HL-60 (cell line): ENCODE data around the gene SH3YL1.

ENCODE experiments used
- DNase-seq, 2 experiments: peaks; one replicate each; pipeline ENCODE4 v3.0.0-alpha.2; 2010 to 2020; ENCODE audit warnings: low read depth in 1 of 2, low spot score in 1 of 2
- H3K27ac ChIP-seq: fragments of 250-450 bp; sonication (Bioruptor Pico); replicated peaks from 2 replicates; pipeline ENCODE4 v1.5.1; 2020; ENCODE audit warnings: mild to moderate bottlenecking, moderate library complexity
- H3K27me3 ChIP-seq: fragments of 250-450 bp; sonication (Bioruptor Pico); 2 replicates; pipeline ENCODE4 v1.5.1; 2021; ENCODE audit warnings: mild to moderate bottlenecking, moderate library complexity; ENCODE audit not compliant: insufficient read depth, poor library complexity, severe bottlenecking
- H3K4me3 ChIP-seq: replicated peaks from 2 replicates; pipeline ENCODE4 v1.5.1; 2011; ENCODE audit warnings: mild to moderate bottlenecking, control low read depth, low read length; ENCODE audit not compliant: insufficient read depth
- CTCF ChIP-seq: IDR thresholded peaks from one replicate; pipeline ENCODE4 v1.5.1; 2011; ENCODE audit warnings: low read length, control low read depth, inconsistent platforms; ENCODE audit not compliant: insufficient read depth
- GABPA ChIP-seq: IDR thresholded peaks from 2 replicates; pipeline ENCODE4 v1.6.1; 2012; ENCODE audit warnings: low read depth
- POLR2AphosphoS5 ChIP-seq: IDR thresholded peaks from 2 replicates; pipeline ENCODE4 v1.6.1; 2012; ENCODE audit warnings: low read depth
- REST ChIP-seq: IDR thresholded peaks from 2 replicates; pipeline ENCODE4 v1.6.1; 2012; ENCODE audit warnings: low read depth; ENCODE audit not compliant: insufficient replicate concordance
- SPI1 ChIP-seq: IDR thresholded peaks from 2 replicates; pipeline ENCODE4 v1.6.1; 2012; ENCODE audit warnings: low read depth, mild to moderate bottlenecking, borderline replicate concordance

Gene SH3YL1

GRCh38 chr2:179886-180285, 83.9 kb downstream of the SH3YL1 start:
- Histone ChIP-seq H3K27me3 (no peaks in the 10 kb centered on the region), H3K27ac (no peak overlapping the region), H3K4me3 (no peak overlapping the region)
- no peak for TF ChIP-seq GABPA
- DNase-seq: no peak

- TF ChIP-seq GABPA (no peak), SPI1 (no peak), CTCF (no peak), REST (no peak), POLR2AphosphoS5 (no peak)
- Histone ChIP-seq H3K27me3 (no peaks in the 10 kb centered on the region), H3K4me3 (no peak overlapping the region), H3K27ac (no peak overlapping the region)
- no peak for DNase-seq
Observed at GRCh38 chr2:177733-178132, 86.1 kb downstream of the SH3YL1 start.

- Histone ChIP-seq H3K27me3 (no peaks in the 10 kb centered on the region), H3K4me3 (no peak overlapping the region), H3K27ac (no peak overlapping the region)
- no peak for DNase-seq
- TF ChIP-seq GABPA: no peak
- no peak for TF ChIP-seq POLR2AphosphoS5
- no peak for TF ChIP-seq REST
- no peak for TF ChIP-seq CTCF
Observed at GRCh38 chr2:176917-177316, 86.9 kb downstream of the SH3YL1 start.

GRCh38 chr2:175880-176820, 87.7 kb downstream of the SH3YL1 start:
- DNase-seq: no peak
- Histone ChIP-seq H3K27me3 (no peaks in the 10 kb centered on the region), H3K27ac (no peak overlapping the region), H3K4me3 (no peak overlapping the region)
- TF ChIP-seq CTCF (no peak), SPI1 (no peak), REST (no peak), GABPA (no peak), POLR2AphosphoS5 (no peak)
